Heart left ventricle (tissue), 16 donors: ENCODE results near the gene OR10AD1. TPM values are rescaled to one million over a fixed set of nuclear protein-coding genes. Genes with fewer than 3 reads are reported as not detected.
"Not testable (repeated sequence)": the region's sequence is repeated elsewhere in the genome, so short reads cannot be mapped to it uniquely, and the experiment has no call there.

Source experiments
- ATAC-seq, 4 donors: fragments of 200-7000 bp; cut with Tn5 transposase; one replicate each; pipeline ENCODE4 v1.9.1; 2020 to 2022; ENCODE audit warnings: moderate library complexity in 4 of 4, mild to moderate bottlenecking in 3 of 4, moderate number of reproducible peaks in 1 of 4
- DNase-seq, 5 donors: peaks; one replicate each; pipeline ENCODE4 v3.0.0-alpha.2; 2020
- H3K27ac ChIP-seq, 12 donors: fragments of 200-600 bp; sonication (generic) in 4 of 12; one replicate each; pipeline versions ENCODE4 v1.5.0 to v1.8.0; 2016 to 2022; ENCODE audit warnings: mild to moderate bottlenecking in 2 of 12
- H3K27me3 ChIP-seq, 9 donors: fragments of 200-600 bp; sonication (generic) in 2 of 9; one replicate each; pipeline versions ENCODE4 v1.5.1 to v1.8.0; 2016 to 2022; ENCODE audit warnings: mild to moderate bottlenecking in 3 of 9
- H3K36me3 ChIP-seq, 9 donors: fragments of 200-600 bp; sonication (generic) in 2 of 9; one replicate each; pipeline versions ENCODE4 v1.5.0 to v1.8.0; 2018 to 2022; ENCODE audit warnings: mild to moderate bottlenecking in 2 of 9
- H3K4me1 ChIP-seq, 12 donors: fragments of 200-600 bp; sonication (generic) in 4 of 12; one replicate each; pipeline versions ENCODE4 v1.5.0 to v1.8.0; 2016 to 2022; ENCODE audit warnings: mild to moderate bottlenecking in 3 of 12
- H3K4me3 ChIP-seq, 12 donors: fragments of 200-600 bp; sonication (generic) in 4 of 12; one replicate each; pipeline versions ENCODE4 v1.5.0 to v1.8.0; 2017 to 2022; ENCODE audit warnings: mild to moderate bottlenecking in 9 of 12, moderate library complexity in 4 of 12
- H3K9me3 ChIP-seq, 12 donors: fragments of 200-600 bp; sonication (generic) in 4 of 12; one replicate each; pipeline versions ENCODE4 v1.5.0 to v1.8.0; 2016 to 2022; ENCODE audit warnings: mild to moderate bottlenecking in 1 of 12
- CTCF ChIP-seq, 12 donors: fragments of 200-600 bp; sonication (generic) in 4 of 12; IDR thresholded peaks; one replicate each; pipeline versions ENCODE4 v1.5.0 to v1.8.0; 2018 to 2022; ENCODE audit warnings: antibody characterized with exemption in 12 of 12, mild to moderate bottlenecking in 5 of 12
- POLR2A ChIP-seq, 2 donors: fragments of 450-650 bp; IDR thresholded peaks; one replicate each; pipeline ENCODE4 v1.6.1; 2017; ENCODE audit warnings: antibody characterized with exemption in 2 of 2, mild to moderate bottlenecking in 2 of 2, moderate library complexity in 2 of 2
- WGBS, 4 donors: extraction: QIAGEN DNeasy Blood & Tissue Kit in 2 of 4; methylation state at CpG; one replicate each; pipeline versions ENCODE4 v1.1.5 to v1.1.7; 2013 to 2018; 5-methylcytosine and 5-hydroxymethylcytosine counted together
- intact Hi-C, 10 donors: fragments of 100-400 bp; cut with DNase I; formaldehyde crosslinking; loops; one replicate each; pipeline versions ENCODE4 v1.11.1 to v1.14.2; 2022
- long read RNA-seq, 3 donors: library from polyadenylated mRNA; unstranded; transcript quantifications; one replicate each; pipeline ENCODE4 v2.0.0, GENCODE V29; 2020 to 2021
- polyA plus RNA-seq, 2 donors: library from polyadenylated mRNA; stranded (reverse); fragments of 200-250 nt; gene quantifications; one replicate each; pipeline ENCODE4 v1.2.3, GENCODE V29; 2013
- total RNA-seq, 9 donors: library from RNA; depleted of rRNA in 2 of 9; stranded (reverse); fragments of >200 nt in 2 of 9; fragmentation: NEBNext Ultra II Directional in 3 of 9; extraction: Animal tissue kit (Norgen Biotek cat#: 25700) in 3 of 9; gene quantifications; one replicate each; pipeline versions ENCODE4 v1.1.0 to v1.2.4, GENCODE V29; 2016 to 2023
- donor health status: ischemic (EF 13 %, LVEDD 7.1; RV severe dilation, severe dysfunction).
- donor health status: healthy with polysubstance abuse.
- donor health status: DM: no; HTN: yes; CAD: no.
- donor health status: DM: no; HTN: no; CAD: no.
- donor health status: ischemic (EF 25% LVEDD 6.9; RV normal size, moderate dysfunction).
- donor health status: ischemic (EF 25% LVEDD 5.7; RV mildly dilated, moderate dysfunction).
- donor health status: healthy.
- donor health status: DM: yes; HTN: yes; CAD: no.
- donor health status: ischemic (EF 35%, LVEDD 5.7; RV mildly dilated, moderate dysfunction).
- donor health status: nonischemic (EF 11% LVEDD 7.7; RV severe dilation, severe dysfunction).
- donor health status: DM: yes; HTN: yes; CAD: no.
- donor health status: PGD.
- donor health status: ischemic (EF 29% LVEDD 5.4; RV normal size, mild dysfunction).
- donor health status: nonischemic (EF 23%, LVEDD 6.1; RV moderate dilation, normal function).

The OR10AD1 gene
- total RNA-seq (not detected), polyA plus RNA-seq (not detected)
- long read RNA-seq, donor 1 = 0 reads
- long read RNA-seq, donor 2 = 0 reads
- long read RNA-seq, donor 3 = 0 reads

GRCh38 chr12:48203192-48203591 lies at the start of gene OR10AD1:
OR10AD1 (minus strand) TSS chr12:48203292; CDS start chr12:48203292, 0 bp downstream.
- no peak for DNase-seq
- Histone ChIP-seq H3K27ac (no peak within 1 kb of the TSS), H3K36me3 (peaks cover 0 to 18% (median 0%) of the 10 kb centered on the region in 9 donors), H3K4me1 (peaks cover 0 to 26% (median 11%) of the 10 kb centered on the region in 12 donors), H3K27me3 (no peaks in the 10 kb centered on the region), H3K4me3 (no peak within 1 kb of the TSS), H3K9me3 (peaks cover 0 to 50% (median 10%) of the 10 kb centered on the region in 12 donors)
- ATAC-seq = no peak
- TF ChIP-seq POLR2A (IDR thresholded peaks at IDR 0.05) = no peak
- no peak for TF ChIP-seq CTCF (IDR thresholded peaks at IDR 0.05)
- WGBS, 4 donors = 78 to 86% (median 84%) methylated on average over 4 of the region's 4 CpGs
- intact Hi-C loops = loop anchor here in 4 of 10 donors (5.0 to 10.0 kb wide), 3 partner anchors 92 to 152 kb away; partner anchors contain the start of gene ZNF641 (in 1 of the 4)

- Histone ChIP-seq H3K9me3 (peaks cover 0 to 7% (median under 1%) of the 10 kb centered on the region in 12 donors), H3K4me1 (no peaks in the 10 kb centered on the region), H3K27ac (no peak overlapping the region), H3K27me3 (peaks cover 0 to 7% (median 0%) of the 10 kb centered on the region in 9 donors), H3K36me3 (no peaks in the 10 kb centered on the region), H3K4me3 (no peak overlapping the region)
- no peak for DNase-seq
- TF ChIP-seq CTCF (IDR thresholded peaks at IDR 0.05) = no peak
- 76 to 95% (median 79%) methylated on average over 3 to 5 of the region's 5 CpGs for WGBS, 4 donors
- intact Hi-C loops = no loop called here
- no peak for ATAC-seq
Measured at GRCh38 chr12:48247181-48247966, 44.3 kb upstream of the OR10AD1 start.

- H3K36me3 ChIP-seq = no peaks in the 10 kb centered on the region
- intact Hi-C loops = no loop called here
- no peak overlapping the region for H3K4me3 ChIP-seq
- DNase-seq (no peak), ATAC-seq (no peak)
- H3K9me3 ChIP-seq = peaks cover 0 to 14% (median 5%) of the 10 kb centered on the region in 12 donors
- no peaks in the 10 kb centered on the region for H3K4me1 ChIP-seq
- no peak for TF ChIP-seq POLR2A (IDR thresholded peaks at IDR 0.05)
- TF ChIP-seq CTCF (IDR thresholded peaks at IDR 0.05) = no peak
- no peak overlapping the region for H3K27ac ChIP-seq
- 38 to 50% (median 43%) methylated on average over 3 of the region's 3 CpGs for WGBS, 4 donors
- H3K27me3 ChIP-seq = no peaks in the 10 kb centered on the region
Measured at GRCh38 chr12:48237162-48237561, 34.1 kb upstream of the OR10AD1 start.

- intact Hi-C loops = no loop called here
- DNase-seq (no peak), ATAC-seq (no peak)
- TF ChIP-seq POLR2A (IDR thresholded peaks at IDR 0.05) (no peak), CTCF (IDR thresholded peaks at IDR 0.05) (no peak)
- no peaks in the 10 kb centered on the region for H3K36me3 ChIP-seq
- peaks cover 0 to 14% (median 0%) of the 10 kb centered on the region in 12 donors for H3K9me3 ChIP-seq
- no peaks in the 10 kb centered on the region for H3K4me1 ChIP-seq
- no peak overlapping the region for H3K4me3 ChIP-seq
- no peak overlapping the region for H3K27ac ChIP-seq
- no peaks in the 10 kb centered on the region for H3K27me3 ChIP-seq
- 47 to 64% (median 52%) methylated on average over 4 of the region's 4 CpGs for WGBS, 4 donors
Measured at GRCh38 chr12:48235796-48236333, 32.8 kb upstream of the OR10AD1 start.

- peaks cover 0 to 15% (median 1%) of the 10 kb centered on the region in 12 donors for H3K9me3 ChIP-seq
- H3K4me3 ChIP-seq, ATAC-seq, H3K27me3 ChIP-seq, intact Hi-C loops, DNase-seq, H3K4me1 ChIP-seq, H3K36me3 ChIP-seq, H3K27ac ChIP-seq: not testable (repeated sequence)
- WGBS, 4 donors = 87 to 96% (median 94%) methylated on average over 2 of the region's 2 CpGs
Measured at GRCh38 chr12:48231169-48231958, 28.3 kb upstream of the OR10AD1 start.

GRCh38 chr12:48224533-48224932 lies 21.4 kb upstream of the OR10AD1 start:
- H3K36me3 ChIP-seq, DNase-seq, H3K4me3 ChIP-seq, H3K27me3 ChIP-seq, ATAC-seq, H3K4me1 ChIP-seq, H3K27ac ChIP-seq, intact Hi-C loops: not testable (repeated sequence)
- peaks cover 0 to 12% (median 0%) of the 10 kb centered on the region in 12 donors for H3K9me3 ChIP-seq
- 76 to 86% (median 83%) methylated on average over 3 of the region's 3 CpGs for WGBS, 4 donors
